Muscle layer of colon (tissue), 2 donors: ENCODE data around the gene HLA-G.

ENCODE experiments used
- H3K27ac ChIP-seq: one replicate; pipeline ENCODE4 v1.7.0; 2013; ENCODE audit warnings: low read depth, mild to moderate bottlenecking, low read length, moderate library complexity
- H3K27me3 ChIP-seq, 2 donors: one replicate each; pipeline ENCODE4 v1.7.0; 2013; ENCODE audit warnings: low read length in 2 of 2, mild to moderate bottlenecking in 2 of 2; ENCODE audit not compliant: insufficient read depth in 2 of 2, control insufficient read depth in 1 of 2
- H3K36me3 ChIP-seq: one replicate; pipeline ENCODE4 v1.7.0; 2013; ENCODE audit warnings: mild to moderate bottlenecking, low read length; ENCODE audit not compliant: insufficient read depth
- H3K4me1 ChIP-seq: one replicate; pipeline ENCODE4 v1.7.0; 2013; ENCODE audit warnings: mild to moderate bottlenecking, low read length; ENCODE audit not compliant: insufficient read depth
- H3K4me3 ChIP-seq, 2 donors: one replicate each; pipeline ENCODE4 v1.7.0; 2013; ENCODE audit warnings: low read length in 2 of 2, low read depth in 1 of 2, mild to moderate bottlenecking in 1 of 2, moderate library complexity in 1 of 2
- H3K9ac ChIP-seq: one replicate; pipeline ENCODE4 v1.7.0; 2013; ENCODE audit warnings: low read length
- H3K9me3 ChIP-seq: one replicate; pipeline ENCODE4 v1.7.0; 2013; ENCODE audit warnings: mild to moderate bottlenecking, low read length
- donor health status: abdominal sarcoma.
- donor health status: Adenocarcinoma of cecum.

The HLA-G gene

GRCh38 chr6:29824144-29824543 is 3.5 kb upstream of the HLA-G start:
- Histone ChIP-seq H3K9me3 (no peaks in the 10 kb centered on the region), H3K36me3 (no peaks in the 10 kb centered on the region), H3K27ac (no peak overlapping the region), H3K27me3 (peaks cover 21 to 29% of the 10 kb centered on the region in 2 donors), H3K4me1 (peaks cover 4% of the 10 kb centered on the region), H3K4me3 (no peak overlapping the region), H3K9ac (no peak overlapping the region)

GRCh38 chr6:29825848-29826247 is 1.8 kb upstream of the HLA-G start:
- peaks cover 25 to 32% of the 10 kb centered on the region in 2 donors for H3K27me3 ChIP-seq
- no peak overlapping the region for H3K27ac ChIP-seq
- no peak overlapping the region for H3K9ac ChIP-seq
- H3K36me3 ChIP-seq: no peaks in the 10 kb centered on the region
- peaks cover 4% of the 10 kb centered on the region for H3K4me1 ChIP-seq
- H3K4me3 ChIP-seq: no peak overlapping the region
- H3K9me3 ChIP-seq: no peaks in the 10 kb centered on the region

GRCh38 chr6:29826271-29826670 is 1.4 kb upstream of the HLA-G start:
- Histone ChIP-seq H3K27ac (no peak overlapping the region), H3K27me3 (peaks cover 25 to 32% of the 10 kb centered on the region in 2 donors), H3K36me3 (no peaks in the 10 kb centered on the region), H3K4me1 (peaks cover 4% of the 10 kb centered on the region), H3K9ac (no peak overlapping the region), H3K4me3 (no peak overlapping the region), H3K9me3 (no peaks in the 10 kb centered on the region)

- Histone ChIP-seq H3K27me3 (peaks cover 32% of the 10 kb centered on the region in 2 donors), H3K9ac (no peak overlapping the region), H3K27ac (no peak overlapping the region), H3K36me3 (no peaks in the 10 kb centered on the region), H3K9me3 (no peaks in the 10 kb centered on the region), H3K4me1 (peaks cover 4% of the 10 kb centered on the region), H3K4me3 (peak overlapping the region in 1 of 2 donors; percentile 15)
Observed at GRCh38 chr6:29828471-29828797, 809 bp downstream of the HLA-G start.

GRCh38 chr6:29829766-29830165 is 2.1 kb downstream of the HLA-G start:
- Histone ChIP-seq H3K4me1 (peaks cover 4% of the 10 kb centered on the region), H3K9me3 (no peaks in the 10 kb centered on the region), H3K9ac (no peak overlapping the region), H3K27me3 (peaks cover 32% of the 10 kb centered on the region in 2 donors), H3K36me3 (no peaks in the 10 kb centered on the region), H3K27ac (no peak overlapping the region), H3K4me3 (no peak overlapping the region)

GRCh38 chr6:29830409-29830808 is 2.8 kb downstream of the HLA-G start:
- Histone ChIP-seq H3K9me3 (no peaks in the 10 kb centered on the region), H3K9ac (no peak overlapping the region), H3K27me3 (peaks cover 32 to 33% of the 10 kb centered on the region in 2 donors), H3K36me3 (no peaks in the 10 kb centered on the region), H3K4me1 (peaks cover 4% of the 10 kb centered on the region), H3K27ac (no peak overlapping the region), H3K4me3 (no peak overlapping the region)

- peaks cover 23 to 36% of the 10 kb centered on the region in 2 donors for H3K27me3 ChIP-seq
Observed at GRCh38 chr6:29831776-29832175, 4.2 kb downstream of the HLA-G start.

GRCh38 chr6:29834564-29835436 is 7.2 kb downstream of the HLA-G start:
- H3K27me3 ChIP-seq: peaks cover 6 to 11% of the 10 kb centered on the region in 2 donors
- no peak overlapping the region for H3K9ac ChIP-seq
- H3K36me3 ChIP-seq: no peaks in the 10 kb centered on the region
- H3K27ac ChIP-seq: no peak overlapping the region
- H3K4me1 ChIP-seq: no peaks in the 10 kb centered on the region
- H3K9me3 ChIP-seq: no peaks in the 10 kb centered on the region
- no peak overlapping the region for H3K4me3 ChIP-seq

More at GRCh38 chr6:29831776-29832175, 4.2 kb downstream of the HLA-G start:
- no peak overlapping the region for H3K27ac ChIP-seq
- no peak overlapping the region for H3K4me3 ChIP-seq
- H3K9ac ChIP-seq: no peak overlapping the region
- no peaks in the 10 kb centered on the region for H3K36me3 ChIP-seq
- H3K9me3 ChIP-seq: no peaks in the 10 kb centered on the region
- peaks cover 4% of the 10 kb centered on the region for H3K4me1 ChIP-seq

- Histone ChIP-seq H3K9me3 (no peaks in the 10 kb centered on the region), H3K4me3 (no peak overlapping the region), H3K36me3 (no peaks in the 10 kb centered on the region), H3K27ac (no peak overlapping the region), H3K27me3 (peaks cover 4 to 6% of the 10 kb centered on the region in 2 donors), H3K9ac (no peak overlapping the region), H3K4me1 (no peaks in the 10 kb centered on the region)
Observed at GRCh38 chr6:29839917-29840316, 12.3 kb downstream of the HLA-G start.

GRCh38 chr6:29841030-29841429 is 13.4 kb downstream of the HLA-G start:
- no peak overlapping the region for H3K27ac ChIP-seq
- no peaks in the 10 kb centered on the region for H3K9me3 ChIP-seq
- peaks cover 0 to 6% of the 10 kb centered on the region in 2 donors for H3K27me3 ChIP-seq
- H3K9ac ChIP-seq: no peak overlapping the region
- no peak overlapping the region for H3K4me3 ChIP-seq
- no peaks in the 10 kb centered on the region for H3K36me3 ChIP-seq
- H3K4me1 ChIP-seq: no peaks in the 10 kb centered on the region

- H3K9ac ChIP-seq: no peak overlapping the region
- H3K4me1 ChIP-seq: no peaks in the 10 kb centered on the region
- no peak overlapping the region for H3K27ac ChIP-seq
- no peaks in the 10 kb centered on the region for H3K36me3 ChIP-seq
- peaks cover 18 to 19% of the 10 kb centered on the region in 2 donors for H3K27me3 ChIP-seq
- H3K4me3 ChIP-seq: no peak overlapping the region
- peaks cover 3% of the 10 kb centered on the region for H3K9me3 ChIP-seq
Observed at GRCh38 chr6:29845405-29846006, 17.9 kb downstream of the HLA-G start.
